Measurements from ENCODE around the gene SPDYE9.
"Not testable (repeated sequence)": the region's sequence is repeated elsewhere in the genome, so short reads cannot be mapped to it uniquely, and the experiment has no call there.

SPDYE9 gene, protein sequence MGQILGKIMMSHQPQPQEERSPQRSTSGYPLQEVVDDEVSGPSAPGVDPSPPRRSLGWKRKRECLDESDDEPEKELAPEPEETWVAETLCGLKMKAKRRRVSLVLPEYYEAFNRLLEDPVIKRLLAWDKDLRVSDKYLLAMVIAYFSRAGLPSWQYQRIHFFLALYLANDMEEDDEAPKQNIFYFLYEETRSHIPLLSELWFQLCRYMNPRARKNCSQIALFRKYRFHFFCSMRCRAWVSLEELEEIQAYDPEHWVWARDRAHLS

DNA sequence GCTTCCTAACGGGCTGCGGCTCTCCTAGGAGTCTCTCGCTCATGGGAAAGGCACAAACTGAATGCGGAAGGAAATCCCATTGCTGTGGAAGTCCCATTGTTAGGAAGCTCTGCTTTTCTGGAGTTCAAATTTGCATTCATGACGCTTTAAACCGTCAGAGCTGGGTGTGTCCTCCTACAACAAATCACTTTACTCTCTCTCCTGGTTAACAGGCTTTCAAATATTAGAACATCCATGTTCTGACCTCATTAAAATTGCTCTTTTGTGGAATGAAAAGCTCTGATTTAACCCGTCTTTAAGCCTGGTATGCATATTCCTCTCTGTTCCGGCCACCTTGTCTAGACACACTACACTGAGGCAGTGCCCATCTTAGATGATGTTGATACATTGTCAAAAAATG is at the start of gene SPDYE9:
Gene SPDYE9, minus strand, starts transcription at position 101 of the 400 bp plus-strand sequence. CDS start 1,800 bp downstream, outside the sequence.
- not testable (repeated sequence) for DNase-seq

DNA sequence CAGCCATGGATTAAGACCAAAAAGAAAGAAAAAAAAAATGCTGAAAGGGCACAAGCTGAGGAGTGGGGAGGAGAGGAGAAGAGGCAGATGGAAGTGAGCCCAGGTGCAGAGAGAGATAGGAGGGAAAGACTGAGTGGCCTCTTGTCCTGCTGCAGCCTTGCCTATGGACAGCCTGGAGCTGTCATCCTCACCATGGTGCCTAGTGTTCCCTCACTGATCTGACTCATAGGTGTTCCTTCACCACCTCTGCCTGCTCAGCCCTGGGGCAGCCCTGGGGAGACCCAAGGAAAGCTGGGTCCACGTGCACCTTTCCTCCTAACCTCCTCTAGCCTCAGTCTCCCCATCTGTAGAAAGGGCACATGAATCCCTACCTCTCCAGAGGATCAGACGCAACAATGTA is 49.0 kb upstream of the SPDYE9 start:
- DNase-seq: not testable (repeated sequence)

DNA sequence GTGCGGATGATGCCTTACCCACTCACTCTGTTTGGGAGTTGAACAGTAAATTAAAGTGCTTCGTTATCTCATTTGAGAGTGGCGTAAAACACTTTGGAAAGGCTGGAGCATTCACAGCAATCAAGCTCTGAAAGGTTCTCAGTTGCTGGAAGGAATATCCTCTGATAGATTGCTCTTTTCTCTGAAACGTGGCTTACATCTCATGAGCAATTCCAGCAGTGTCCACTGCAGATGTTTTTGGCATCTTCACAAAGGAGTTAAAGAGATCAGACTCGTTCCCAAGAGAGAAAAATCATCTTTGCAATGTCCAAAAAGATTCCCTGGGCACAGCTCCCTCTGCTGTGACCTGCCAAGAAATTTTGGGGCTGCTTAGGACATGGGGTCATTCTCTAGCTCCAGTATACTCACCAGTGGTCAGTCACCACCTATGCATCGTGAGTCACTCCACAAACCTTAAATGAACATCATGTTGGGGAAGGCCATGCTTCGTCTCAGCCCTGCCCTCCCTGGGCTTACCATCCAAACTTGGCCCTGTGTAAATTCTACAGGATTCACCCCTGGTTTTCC is 46.9 kb upstream of the SPDYE9 start:
- DNase-seq: not testable (repeated sequence)

DNA sequence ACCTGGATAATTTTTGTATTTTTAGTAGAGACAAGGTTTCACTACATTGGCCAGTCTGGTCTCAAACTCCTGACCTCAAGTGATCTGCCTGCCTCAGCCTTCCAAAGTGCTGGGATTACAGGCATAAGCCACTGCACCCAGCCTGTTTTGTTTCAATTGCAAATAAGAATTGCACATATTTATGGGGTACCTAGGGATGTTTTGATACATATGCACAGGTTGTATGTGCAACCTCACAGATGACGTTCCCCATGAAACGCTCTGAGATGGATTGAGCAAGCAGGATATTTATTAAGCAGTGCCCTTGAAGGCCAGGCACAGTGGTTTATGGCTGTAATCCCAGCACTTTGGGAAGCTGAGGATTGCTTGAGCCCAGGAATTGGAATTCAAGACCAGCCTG is 44.8 kb upstream of the SPDYE9 start:
- DNase-seq: not testable (repeated sequence)

DNA sequence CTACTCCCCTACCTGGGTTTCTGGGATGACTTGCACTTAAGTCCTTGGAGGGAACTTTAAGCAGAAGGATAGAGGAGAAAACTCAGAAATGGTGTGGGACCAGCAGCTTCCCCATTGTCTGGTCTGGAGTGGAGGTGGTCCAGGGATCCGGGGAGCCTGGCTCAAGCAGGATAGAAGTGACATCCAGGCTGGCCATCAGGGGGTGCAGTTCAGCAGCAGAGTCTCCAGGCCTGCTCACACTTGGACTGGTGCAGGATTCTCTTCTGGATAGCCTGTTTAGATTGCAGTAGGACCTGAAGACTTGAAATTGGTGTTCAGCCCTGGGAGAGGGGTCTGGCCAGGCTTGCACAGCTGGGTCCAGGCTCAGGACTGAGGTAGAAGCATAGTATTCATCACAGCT is 38.3 kb upstream of the SPDYE9 start:
- not testable (repeated sequence) for DNase-seq

DNA sequence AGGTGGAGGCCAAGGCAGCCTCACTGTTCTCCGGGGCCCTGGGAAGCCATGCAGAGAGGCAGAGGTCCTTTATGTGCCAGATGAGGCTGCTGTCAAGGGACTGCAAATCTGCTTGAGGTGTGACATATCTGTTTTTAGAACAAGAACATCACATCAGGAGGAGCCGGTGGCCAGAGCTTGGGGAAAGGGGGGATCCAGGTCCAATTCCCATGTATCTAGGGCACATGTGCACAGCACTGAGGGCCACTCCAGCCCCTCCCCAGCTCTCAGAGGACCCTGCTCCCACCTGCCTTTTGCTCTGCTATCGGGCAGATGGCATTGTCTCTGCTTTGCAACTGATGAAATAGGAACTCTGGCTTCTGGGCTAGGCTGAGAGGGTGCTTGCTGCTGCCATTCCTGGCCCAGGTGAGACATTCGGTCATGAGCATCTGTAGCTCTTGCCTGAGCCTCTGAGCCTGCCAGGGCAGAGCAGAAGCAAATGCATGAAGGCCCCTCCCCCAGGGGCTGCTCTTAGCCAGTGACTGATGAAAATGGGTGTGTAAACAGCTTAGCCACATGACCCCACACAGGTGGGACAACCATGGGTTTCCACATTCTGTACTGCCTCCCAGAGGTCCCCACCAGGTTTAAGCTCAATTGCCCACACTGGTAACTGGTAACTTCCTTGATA is 37.1 kb upstream of the SPDYE9 start:
- DNase-seq: not testable (repeated sequence)

DNA sequence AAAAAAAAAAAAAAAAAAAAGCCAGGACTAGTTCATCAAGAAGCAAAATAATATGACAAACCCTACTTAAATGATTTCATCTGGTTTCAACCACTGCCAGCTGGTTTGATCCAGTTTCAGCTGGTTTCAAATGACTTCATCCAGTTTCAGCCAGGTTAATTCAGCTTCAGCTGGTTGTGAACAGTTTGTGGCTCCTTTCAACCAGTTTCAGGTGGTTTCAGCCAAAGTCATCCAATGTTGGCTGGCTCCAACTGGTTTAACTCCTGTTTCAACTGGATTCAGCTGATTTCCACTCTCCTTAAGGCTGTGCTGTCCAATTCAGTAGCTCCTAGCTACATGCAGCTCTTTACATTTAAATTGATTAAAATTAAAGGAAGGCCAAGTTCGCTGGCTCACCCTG is 32.3 kb upstream of the SPDYE9 start:
- DNase-seq: not testable (repeated sequence)

DNA sequence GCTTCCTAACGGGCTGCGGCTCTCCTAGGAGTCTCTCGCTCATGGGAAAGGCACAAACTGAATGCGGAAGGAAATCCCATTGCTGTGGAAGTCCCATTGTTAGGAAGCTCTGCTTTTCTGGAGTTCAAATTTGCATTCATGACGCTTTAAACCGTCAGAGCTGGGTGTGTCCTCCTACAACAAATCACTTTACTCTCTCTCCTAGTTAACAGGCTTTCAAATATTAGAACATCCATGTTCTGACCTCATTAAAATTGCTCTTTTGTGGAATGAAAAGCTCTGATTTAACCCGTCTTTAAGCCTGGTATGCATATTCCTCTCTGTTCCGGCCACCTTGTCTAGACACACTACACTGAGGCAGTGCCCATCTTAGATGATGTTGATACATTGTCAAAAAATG is 28.0 kb downstream of the SPDYE9 start, which contains the start of gene SPDYE11:
Gene SPDYE11, minus strand, starts transcription at position 101 of the 400 bp plus-strand sequence. CDS start 1,800 bp downstream, outside the sequence.
- not testable (repeated sequence) for DNase-seq

DNA sequence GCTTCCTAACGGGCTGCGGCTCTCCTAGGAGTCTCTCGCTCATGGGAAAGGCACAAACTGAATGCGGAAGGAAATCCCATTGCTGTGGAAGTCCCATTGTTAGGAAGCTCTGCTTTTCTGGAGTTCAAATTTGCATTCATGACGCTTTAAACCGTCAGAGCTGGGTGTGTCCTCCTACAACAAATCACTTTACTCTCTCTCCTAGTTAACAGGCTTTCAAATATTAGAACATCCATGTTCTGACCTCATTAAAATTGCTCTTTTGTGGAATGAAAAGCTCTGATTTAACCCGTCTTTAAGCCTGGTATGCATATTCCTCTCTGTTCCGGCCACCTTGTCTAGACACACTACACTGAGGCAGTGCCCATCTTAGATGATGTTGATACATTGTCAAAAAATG is 56.2 kb downstream of the SPDYE9 start, which contains the start of gene SPDYE8:
Gene SPDYE8, minus strand, starts transcription at position 101 of the 400 bp plus-strand sequence. CDS start 1,800 bp downstream, outside the sequence.
- DNase-seq: not testable (repeated sequence)

Measured in CD4-positive, alpha-beta T cell treated with Interferon gamma for 1 hour (primary cell).